ENCODE measurements around the gene JMJD4.

DNA sequence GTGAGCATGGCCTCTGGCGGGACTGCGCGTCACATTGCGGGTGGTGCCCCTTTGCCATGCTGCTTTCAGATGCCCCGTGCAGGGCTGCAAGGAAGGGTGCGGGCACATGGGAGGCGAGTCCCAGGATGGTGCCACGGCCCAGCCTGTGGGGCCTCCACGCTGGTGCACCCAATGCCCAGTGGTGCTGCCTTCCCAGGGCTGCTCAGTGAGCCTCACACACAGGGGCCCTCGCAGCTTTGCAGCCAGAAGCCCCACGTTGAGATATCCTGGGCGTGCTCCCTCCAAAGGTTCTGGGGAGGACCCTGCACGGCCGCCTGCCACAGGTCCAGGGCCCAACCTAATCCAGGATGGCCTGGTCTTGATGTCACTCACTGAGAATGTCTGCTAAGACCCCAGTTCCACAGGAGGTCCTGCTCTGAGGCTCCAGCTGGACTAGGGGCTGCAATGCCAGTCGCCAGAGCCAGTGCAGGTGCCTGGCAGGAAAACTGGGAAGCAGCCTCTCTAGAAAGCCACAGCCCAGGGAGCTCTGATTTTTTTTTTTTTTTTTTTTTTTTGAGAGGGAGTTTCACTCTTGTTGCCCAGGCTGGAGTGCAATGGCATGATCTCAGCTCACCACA is 46.3 kb upstream of the JMJD4 start:
- no peak for TF ChIP-seq POLR2A (IDR thresholded peaks at IDR 0.05; ENCODE audit: low read depth, low read length)
- TF ChIP-seq, protein P1, sequence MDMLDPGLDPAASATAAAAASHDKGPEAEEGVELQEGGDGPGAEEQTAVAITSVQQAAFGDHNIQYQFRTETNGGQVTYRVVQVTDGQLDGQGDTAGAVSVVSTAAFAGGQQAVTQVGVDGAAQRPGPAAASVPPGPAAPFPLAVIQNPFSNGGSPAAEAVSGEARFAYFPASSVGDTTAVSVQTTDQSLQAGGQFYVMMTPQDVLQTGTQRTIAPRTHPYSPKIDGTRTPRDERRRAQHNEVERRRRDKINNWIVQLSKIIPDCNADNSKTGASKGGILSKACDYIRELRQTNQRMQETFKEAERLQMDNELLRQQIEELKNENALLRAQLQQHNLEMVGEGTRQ (IDR thresholded peaks at IDR 0.05; ENCODE audit: low read depth, low read length): no peak
- TF ChIP-seq, protein P2, sequence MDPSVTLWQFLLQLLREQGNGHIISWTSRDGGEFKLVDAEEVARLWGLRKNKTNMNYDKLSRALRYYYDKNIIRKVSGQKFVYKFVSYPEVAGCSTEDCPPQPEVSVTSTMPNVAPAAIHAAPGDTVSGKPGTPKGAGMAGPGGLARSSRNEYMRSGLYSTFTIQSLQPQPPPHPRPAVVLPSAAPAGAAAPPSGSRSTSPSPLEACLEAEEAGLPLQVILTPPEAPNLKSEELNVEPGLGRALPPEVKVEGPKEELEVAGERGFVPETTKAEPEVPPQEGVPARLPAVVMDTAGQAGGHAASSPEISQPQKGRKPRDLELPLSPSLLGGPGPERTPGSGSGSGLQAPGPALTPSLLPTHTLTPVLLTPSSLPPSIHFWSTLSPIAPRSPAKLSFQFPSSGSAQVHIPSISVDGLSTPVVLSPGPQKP (IDR thresholded peaks at IDR 0.05; ENCODE audit: borderline replicate concordance, low read depth, low read length): no peak
- no peak for TF ChIP-seq SMC3 (IDR thresholded peaks at IDR 0.05; ENCODE audit: low read depth, low read length)
- TF ChIP-seq, protein P3, sequence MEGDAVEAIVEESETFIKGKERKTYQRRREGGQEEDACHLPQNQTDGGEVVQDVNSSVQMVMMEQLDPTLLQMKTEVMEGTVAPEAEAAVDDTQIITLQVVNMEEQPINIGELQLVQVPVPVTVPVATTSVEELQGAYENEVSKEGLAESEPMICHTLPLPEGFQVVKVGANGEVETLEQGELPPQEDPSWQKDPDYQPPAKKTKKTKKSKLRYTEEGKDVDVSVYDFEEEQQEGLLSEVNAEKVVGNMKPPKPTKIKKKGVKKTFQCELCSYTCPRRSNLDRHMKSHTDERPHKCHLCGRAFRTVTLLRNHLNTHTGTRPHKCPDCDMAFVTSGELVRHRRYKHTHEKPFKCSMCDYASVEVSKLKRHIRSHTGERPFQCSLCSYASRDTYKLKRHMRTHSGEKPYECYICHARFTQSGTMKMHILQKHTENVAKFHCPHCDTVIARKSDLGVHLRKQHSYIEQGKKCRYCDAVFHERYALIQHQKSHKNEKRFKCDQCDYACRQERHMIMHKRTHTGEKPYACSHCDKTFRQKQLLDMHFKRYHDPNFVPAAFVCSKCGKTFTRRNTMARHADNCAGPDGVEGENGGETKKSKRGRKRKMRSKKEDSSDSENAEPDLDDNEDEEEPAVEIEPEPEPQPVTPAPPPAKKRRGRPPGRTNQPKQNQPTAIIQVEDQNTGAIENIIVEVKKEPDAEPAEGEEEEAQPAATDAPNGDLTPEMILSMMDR (conservative IDR thresholded peaks at IDR 0.05; ENCODE audit: low read depth, low read length): no peak
- no peak for TF ChIP-seq RCOR1 (IDR thresholded peaks at IDR 0.05; ENCODE audit: insufficient replicate concordance, low read length)
- TF ChIP-seq BHLHE40 (IDR thresholded peaks at IDR 0.05; ENCODE audit: low read depth, low read length): no peak
